ENCODE measurements around the gene MYO7B. TPM values are rescaled to one million over a fixed set of nuclear protein-coding genes. Genes with fewer than 3 reads are reported as not detected.

Gene MYO7B
- total RNA-seq, 6 experiments from 2014 or later, result 0.74 to 1.3 (median 0.98) TPM

DNA sequence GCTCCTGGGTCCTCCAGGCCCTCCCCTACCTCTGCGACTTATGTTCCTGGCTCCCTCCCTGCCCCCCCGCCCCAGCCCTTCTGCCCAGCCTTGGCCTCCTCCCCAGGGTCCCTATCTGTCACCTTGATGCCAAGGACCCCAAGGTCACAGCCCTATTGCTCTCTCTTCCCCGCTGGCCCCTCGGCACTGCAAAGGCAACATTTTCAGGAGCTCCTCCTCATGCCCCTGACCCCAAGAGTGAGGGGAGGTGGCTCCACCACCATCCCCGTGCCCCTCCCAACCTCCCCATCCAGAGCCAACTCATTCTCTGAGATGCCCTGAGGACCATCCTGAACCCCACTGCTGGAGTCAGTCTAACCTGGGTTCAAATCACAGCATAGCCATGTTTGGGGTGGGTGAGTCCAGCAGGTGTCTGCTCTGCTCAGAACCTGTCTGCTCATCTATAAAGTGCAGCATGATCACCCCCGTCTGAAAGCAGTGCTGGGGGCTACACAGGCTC is 128.1 kb downstream of the MYO7B start:
- no peak overlapping the region for H3K4me3 Mint-ChIP-seq

DNA sequence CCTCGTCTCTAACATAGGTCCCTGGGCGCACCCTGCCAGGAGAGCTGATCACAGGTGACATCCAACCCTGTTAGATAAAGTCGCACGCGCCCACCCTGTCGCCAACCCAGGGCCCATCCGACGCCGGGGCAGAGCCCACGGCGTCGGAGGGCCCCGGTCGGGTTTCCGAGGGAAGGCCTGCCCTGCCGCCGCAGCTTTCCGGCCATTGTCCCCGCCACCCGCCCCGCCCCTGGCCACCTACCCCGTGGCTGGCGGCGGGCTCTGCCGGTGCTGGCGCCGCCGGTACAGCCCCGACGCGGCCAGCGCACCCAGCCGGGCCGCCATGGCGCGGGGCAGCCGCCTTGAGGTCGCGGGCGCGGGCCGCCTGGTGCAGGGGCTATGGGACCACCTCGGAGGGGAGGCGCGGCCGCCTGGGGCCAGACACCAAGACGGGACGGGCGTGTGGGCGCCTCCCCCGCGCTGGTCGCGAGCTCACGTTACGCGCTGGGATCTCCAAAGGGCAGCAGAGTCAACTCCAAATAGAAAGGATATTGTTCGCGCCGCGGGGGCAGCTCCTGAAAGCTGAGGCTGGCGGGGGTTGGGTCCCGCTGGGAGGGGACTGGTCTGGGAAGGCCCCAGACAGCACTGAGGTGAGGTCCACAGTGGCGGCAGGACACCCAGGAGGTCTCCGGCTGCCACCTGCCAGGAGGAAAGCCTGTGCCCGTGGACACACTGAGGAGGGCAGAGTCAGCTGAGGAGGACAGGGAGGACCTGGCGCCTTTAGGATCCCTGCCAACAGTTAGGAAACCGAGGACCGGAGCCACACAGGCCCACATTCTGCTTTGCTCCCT is 128.8 kb downstream of the MYO7B start:
- peaks cover 14% of the 10 kb centered on the region for H3K36me3 Mint-ChIP-seq (ENCODE audit: low read depth)
- 0 out of 2 replicates have a peak, but pooled peaks cover 1% of the 10 kb centered on the region for H3K27me3 Mint-ChIP-seq (ENCODE audit: insufficient read depth)
- no peak overlapping the region for H3K4me3 Mint-ChIP-seq
- H3K9me3 Mint-ChIP-seq, result no peaks in the 10 kb centered on the region
- no peak overlapping the region for H3K27ac Mint-ChIP-seq
- peaks cover 32% of the 10 kb centered on the region for H3K4me1 Mint-ChIP-seq (ENCODE audit: low read depth)
- TF ChIP-seq, protein P1, sequence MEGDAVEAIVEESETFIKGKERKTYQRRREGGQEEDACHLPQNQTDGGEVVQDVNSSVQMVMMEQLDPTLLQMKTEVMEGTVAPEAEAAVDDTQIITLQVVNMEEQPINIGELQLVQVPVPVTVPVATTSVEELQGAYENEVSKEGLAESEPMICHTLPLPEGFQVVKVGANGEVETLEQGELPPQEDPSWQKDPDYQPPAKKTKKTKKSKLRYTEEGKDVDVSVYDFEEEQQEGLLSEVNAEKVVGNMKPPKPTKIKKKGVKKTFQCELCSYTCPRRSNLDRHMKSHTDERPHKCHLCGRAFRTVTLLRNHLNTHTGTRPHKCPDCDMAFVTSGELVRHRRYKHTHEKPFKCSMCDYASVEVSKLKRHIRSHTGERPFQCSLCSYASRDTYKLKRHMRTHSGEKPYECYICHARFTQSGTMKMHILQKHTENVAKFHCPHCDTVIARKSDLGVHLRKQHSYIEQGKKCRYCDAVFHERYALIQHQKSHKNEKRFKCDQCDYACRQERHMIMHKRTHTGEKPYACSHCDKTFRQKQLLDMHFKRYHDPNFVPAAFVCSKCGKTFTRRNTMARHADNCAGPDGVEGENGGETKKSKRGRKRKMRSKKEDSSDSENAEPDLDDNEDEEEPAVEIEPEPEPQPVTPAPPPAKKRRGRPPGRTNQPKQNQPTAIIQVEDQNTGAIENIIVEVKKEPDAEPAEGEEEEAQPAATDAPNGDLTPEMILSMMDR (IDR thresholded peaks at IDR 0.05), result no peak
- DNase-seq, result no peak

More for the DNA sequence above, 128.1 kb downstream of the MYO7B start:
- TF ChIP-seq, protein P1 (IDR thresholded peaks at IDR 0.05), result no peak
- DNase-seq, result no peak
- Mint-ChIP-seq H3K27ac (no peak overlapping the region), H3K27me3 (ENCODE audit: insufficient read depth) (peaks cover 3% of the 10 kb centered on the region; the same call in 1 of the 2 replicates), H3K4me1 (ENCODE audit: low read depth) (peaks cover 27% of the 10 kb centered on the region), H3K36me3 (ENCODE audit: low read depth) (peaks cover 14% of the 10 kb centered on the region), H3K9me3 (no peaks in the 10 kb centered on the region)

DNA sequence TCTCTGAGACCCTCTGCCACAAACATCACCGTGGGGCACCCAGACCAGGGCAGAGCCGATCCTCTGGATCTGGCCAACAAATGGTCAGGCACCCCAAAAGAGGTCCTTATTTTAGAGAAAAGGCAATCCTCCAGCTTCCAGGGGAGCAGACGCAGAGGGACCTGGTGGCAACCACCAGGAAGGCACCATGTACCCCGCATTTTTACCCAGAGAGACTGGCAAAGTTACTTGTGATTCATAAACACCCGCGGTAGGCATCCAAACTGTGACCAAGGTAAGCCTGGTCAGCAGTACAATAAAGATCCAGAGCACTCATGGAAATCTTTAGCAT is 129.4 kb downstream of the MYO7B start:
- H3K4me1 Mint-ChIP-seq (ENCODE audit: low read depth), result peaks cover 36% of the 10 kb centered on the region
- H3K27me3 Mint-ChIP-seq (ENCODE audit: insufficient read depth), result 0 out of 2 replicates have a peak, but pooled peaks cover 1% of the 10 kb centered on the region
- no peak for DNase-seq
- peaks cover 12% of the 10 kb centered on the region for H3K36me3 Mint-ChIP-seq (ENCODE audit: low read depth)
- TF ChIP-seq, protein P1 (IDR thresholded peaks at IDR 0.05), result no peak
- H3K4me3 Mint-ChIP-seq, result no peak overlapping the region
- no peak overlapping the region for H3K27ac Mint-ChIP-seq
- H3K9me3 Mint-ChIP-seq, result no peaks in the 10 kb centered on the region

DNA sequence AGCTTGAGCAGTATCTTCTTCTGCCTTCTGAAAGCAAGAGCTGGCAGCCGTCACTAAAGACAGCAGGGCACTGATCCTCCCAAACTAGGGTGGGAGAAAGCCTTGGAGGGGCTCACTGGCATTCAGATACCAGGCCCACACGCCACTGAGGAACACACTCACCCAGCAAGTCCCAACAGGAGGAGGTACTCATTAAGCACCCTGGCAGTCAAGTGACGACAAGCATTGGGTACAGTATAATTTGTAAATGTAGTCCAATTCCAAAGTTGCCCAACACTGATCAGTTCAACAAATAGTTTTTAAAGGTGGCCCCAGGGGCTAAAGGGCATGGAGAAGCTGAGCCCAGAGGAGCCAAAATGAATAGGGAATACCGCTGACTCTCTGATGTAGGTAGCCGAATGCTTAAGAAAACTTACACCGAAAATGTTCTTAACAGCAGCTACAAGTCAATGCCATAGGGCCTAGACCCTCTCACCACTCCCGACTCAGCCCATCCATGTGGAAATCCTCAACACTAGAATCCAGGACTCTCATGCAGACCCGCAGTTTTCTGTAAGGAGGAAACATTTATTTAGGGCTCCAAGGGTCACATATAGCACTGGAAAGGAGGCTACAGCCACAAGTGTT is 129.9 kb downstream of the MYO7B start:
- Mint-ChIP-seq H3K27ac (no peak overlapping the region), H3K9me3 (no peaks in the 10 kb centered on the region), H3K4me1 (ENCODE audit: low read depth) (peaks cover 41% of the 10 kb centered on the region), H3K36me3 (ENCODE audit: low read depth) (peaks cover 12% of the 10 kb centered on the region), H3K4me3 (no peak overlapping the region), H3K27me3 (ENCODE audit: insufficient read depth) (0 out of 2 replicates have a peak, but pooled peaks cover 1% of the 10 kb centered on the region)
- no peak for DNase-seq
- TF ChIP-seq, protein P1 (IDR thresholded peaks at IDR 0.05), result no peak

DNA sequence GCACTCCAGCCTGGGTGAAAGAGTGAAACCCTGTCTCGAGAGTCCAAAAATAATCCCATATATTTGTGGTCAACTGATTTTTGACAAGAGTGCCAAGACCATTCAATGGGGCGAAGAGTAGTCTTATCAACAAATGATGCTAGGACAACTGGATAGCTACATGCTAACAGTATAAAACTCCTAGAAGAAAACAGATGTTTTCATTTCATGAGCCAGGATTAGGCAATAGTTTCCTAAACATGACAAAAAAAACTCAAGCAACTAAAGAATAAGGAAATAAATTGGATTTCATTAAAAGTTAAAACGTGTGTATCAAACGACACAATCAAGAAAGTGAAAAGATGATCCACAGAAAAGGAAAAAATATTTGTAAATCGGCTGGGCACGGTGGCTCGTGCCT is 133.6 kb downstream of the MYO7B start:
- H3K27ac Mint-ChIP-seq, result no peak overlapping the region
- TF ChIP-seq, protein P1 (IDR thresholded peaks at IDR 0.05), result no peak
- no peaks in the 10 kb centered on the region for H3K9me3 Mint-ChIP-seq
- H3K36me3 Mint-ChIP-seq (ENCODE audit: low read depth), result peaks cover 9% of the 10 kb centered on the region; the same call in 1 of the 2 replicates
- H3K27me3 Mint-ChIP-seq (ENCODE audit: insufficient read depth), result no peaks in the 10 kb centered on the region
- DNase-seq, result no peak
- no peak overlapping the region for H3K4me3 Mint-ChIP-seq
- peaks cover 42% of the 10 kb centered on the region for H3K4me1 Mint-ChIP-seq (ENCODE audit: low read depth)

Measured in HFFc6 (cell line).